Measurements from ENCODE around the gene RNF32. TPM values are rescaled to one million over a fixed set of nuclear protein-coding genes. Genes with fewer than 3 reads are reported as not detected.

RNF32 gene
- total and polyA plus RNA-seq, 2 of the 13 experiments (the other 11 are each of a cell fraction or from before 2014, with no cell fraction given) = not detected

DNA sequence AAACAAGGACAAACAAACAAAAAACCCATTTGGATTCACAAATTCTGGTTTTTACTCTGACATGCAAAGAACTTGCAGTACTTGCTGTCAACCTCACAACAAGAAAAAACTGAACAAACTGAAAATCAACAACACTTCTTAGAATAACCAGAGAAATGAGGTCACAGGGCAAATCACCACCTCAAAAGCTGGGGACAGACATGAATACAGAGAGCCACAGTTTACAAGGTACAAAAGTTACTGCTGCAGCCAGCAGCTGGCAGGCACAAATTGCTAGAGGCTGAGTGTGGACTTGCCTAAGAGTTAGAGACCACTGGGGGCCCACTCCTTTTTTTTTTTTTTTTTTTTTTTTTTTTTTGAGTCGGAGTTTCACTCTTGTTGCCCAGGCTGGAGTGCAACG is 15.0 kb upstream of the RNF32 start:
- in situ Hi-C loops (cut with HindIII; ENCODE audit: extremely low pct_ligation_motif_present, low pct_unique_long_range_greater_than_20kb) = loop anchor here (25.0 kb wide), 1 partner anchor 813 kb away; the partner anchor contains the start of gene SHH
- ATAC-seq = peak; percentile 84
- peak; percentile 56 for DNase-seq (ENCODE audit: low spot score)
- no peak overlapping the region for H2AFZ ChIP-seq (ENCODE audit: low read length)
- H3K9me3 ChIP-seq (ENCODE audit: low read length) = peaks cover 41% of the 10 kb centered on the region
- no peaks in the 10 kb centered on the region for H3K27me3 ChIP-seq (ENCODE audit: control insufficient read depth in 1 of 2, insufficient read depth in 2 of 2, low read length in 2 of 2)
- ChIA-PET CTCF (ENCODE audit: low intra/inter-chr PET ratio, low total read pairs) (no interaction called here), POLR2A (interaction anchor here (2.7 kb wide), 1 partner anchor 10 kb away, joined by 14 read pairs; no protein-coding TSS in a partner anchor)
- H3K9ac ChIP-seq (ENCODE audit: insufficient read depth, low read depth, low read length) = 0 out of 2 replicates have a peak overlapping the region, but pooled peaks have one; percentile 1
- peak; percentile 68 for FAIRE-seq
- no peak overlapping the region for H3K4me3 ChIP-seq (replicated peaks in 1 of 3; ENCODE audit: insufficient read depth in 1 of 3, low read depth in 2 of 3, low read length in 3 of 3)
- no peaks in the 10 kb centered on the region for H3K79me2 ChIP-seq (ENCODE audit: insufficient read depth, low read length)
- intact Hi-C loops (cut with micrococcal nuclease; ENCODE audit: unreplicated experiment) = no loop called here
- peak overlapping the region; percentile 36 for H3K27ac ChIP-seq (ENCODE audit: extremely low read length, insufficient read depth, low read length)
- H3K4me1 ChIP-seq (ENCODE audit: insufficient read depth, low read length) = peaks cover 16% of the 10 kb centered on the region
- H3K4me2 ChIP-seq (ENCODE audit: low read depth, low read length) = peak overlapping the region; percentile 18; the same call in 1 of the 2 replicates
- no peaks in the 10 kb centered on the region for H4K20me1 ChIP-seq (ENCODE audit: insufficient read depth, low read length)
- BruUV-seq (replicated peaks) = no TSS peak
- no peaks in the 10 kb centered on the region for H3K36me3 ChIP-seq (replicated peaks in 1 of 2; ENCODE audit: control insufficient read depth in 1 of 2, insufficient read depth in 2 of 2, low read length in 2 of 2)
- 15% methylated on average over 2 of the region's 2 CpGs for WGBS (ENCODE audit: low lambda C conversion rate)
- TF ChIP-seq FOXA3 (CRISPR knock-in tag; IDR thresholded peaks at IDR 0.05) (peak; percentile 23; the same call in 1 of the 2 replicates), AGO2 (optimal IDR thresholded peaks at IDR 0.05; ENCODE audit: low read depth, low read length) (no peak), NR2F6 (IDR thresholded peaks at IDR 0.05) (no peak), NR2F6 (CRISPR knock-in tag; IDR thresholded peaks at IDR 0.05) (0 out of 2 replicates have a peak, but pooled peaks have one; percentile 18), SPEN (CRISPR knock-in tag; IDR thresholded peaks at IDR 0.05; ENCODE audit: low read depth) (no peak), ZNF703 (CRISPR knock-in tag; IDR thresholded peaks at IDR 0.05; ENCODE audit: borderline replicate concordance) (no peak), ZNF224 (CRISPR knock-in tag; IDR thresholded peaks at IDR 0.05) (no peak), MBD4 (IDR thresholded peaks at IDR 0.05; ENCODE audit: borderline replicate concordance, low read length) (no peak), ZNF292 (CRISPR knock-in tag; IDR thresholded peaks at IDR 0.05; ENCODE audit: borderline replicate concordance, low read depth) (peak; percentile 38; the same call in 1 of the 2 replicates), ZBTB21 (CRISPR knock-in tag; IDR thresholded peaks at IDR 0.05) (peak; percentile 47; the same call in 1 of the 2 replicates), ZMYM4 (CRISPR knock-in tag; IDR thresholded peaks at IDR 0.05) (0 out of 2 replicates have a peak, but pooled peaks have one; percentile 7)
- TF ChIP-seq, protein P1, sequence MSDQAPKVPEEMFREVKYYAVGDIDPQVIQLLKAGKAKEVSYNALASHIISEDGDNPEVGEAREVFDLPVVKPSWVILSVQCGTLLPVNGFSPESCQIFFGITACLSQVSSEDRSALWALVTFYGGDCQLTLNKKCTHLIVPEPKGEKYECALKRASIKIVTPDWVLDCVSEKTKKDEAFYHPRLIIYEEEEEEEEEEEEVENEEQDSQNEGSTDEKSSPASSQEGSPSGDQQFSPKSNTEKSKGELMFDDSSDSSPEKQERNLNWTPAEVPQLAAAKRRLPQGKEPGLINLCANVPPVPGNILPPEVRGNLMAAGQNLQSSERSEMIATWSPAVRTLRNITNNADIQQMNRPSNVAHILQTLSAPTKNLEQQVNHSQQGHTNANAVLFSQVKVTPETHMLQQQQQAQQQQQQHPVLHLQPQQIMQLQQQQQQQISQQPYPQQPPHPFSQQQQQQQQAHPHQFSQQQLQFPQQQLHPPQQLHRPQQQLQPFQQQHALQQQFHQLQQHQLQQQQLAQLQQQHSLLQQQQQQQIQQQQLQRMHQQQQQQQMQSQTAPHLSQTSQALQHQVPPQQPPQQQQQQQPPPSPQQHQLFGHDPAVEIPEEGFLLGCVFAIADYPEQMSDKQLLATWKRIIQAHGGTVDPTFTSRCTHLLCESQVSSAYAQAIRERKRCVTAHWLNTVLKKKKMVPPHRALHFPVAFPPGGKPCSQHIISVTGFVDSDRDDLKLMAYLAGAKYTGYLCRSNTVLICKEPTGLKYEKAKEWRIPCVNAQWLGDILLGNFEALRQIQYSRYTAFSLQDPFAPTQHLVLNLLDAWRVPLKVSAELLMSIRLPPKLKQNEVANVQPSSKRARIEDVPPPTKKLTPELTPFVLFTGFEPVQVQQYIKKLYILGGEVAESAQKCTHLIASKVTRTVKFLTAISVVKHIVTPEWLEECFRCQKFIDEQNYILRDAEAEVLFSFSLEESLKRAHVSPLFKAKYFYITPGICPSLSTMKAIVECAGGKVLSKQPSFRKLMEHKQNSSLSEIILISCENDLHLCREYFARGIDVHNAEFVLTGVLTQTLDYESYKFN (CRISPR knock-in tag; conservative IDR thresholded peaks at IDR 0.05) = peak; percentile 39; the same call in 1 of the 2 replicates
- TF ChIP-seq, protein P2, sequence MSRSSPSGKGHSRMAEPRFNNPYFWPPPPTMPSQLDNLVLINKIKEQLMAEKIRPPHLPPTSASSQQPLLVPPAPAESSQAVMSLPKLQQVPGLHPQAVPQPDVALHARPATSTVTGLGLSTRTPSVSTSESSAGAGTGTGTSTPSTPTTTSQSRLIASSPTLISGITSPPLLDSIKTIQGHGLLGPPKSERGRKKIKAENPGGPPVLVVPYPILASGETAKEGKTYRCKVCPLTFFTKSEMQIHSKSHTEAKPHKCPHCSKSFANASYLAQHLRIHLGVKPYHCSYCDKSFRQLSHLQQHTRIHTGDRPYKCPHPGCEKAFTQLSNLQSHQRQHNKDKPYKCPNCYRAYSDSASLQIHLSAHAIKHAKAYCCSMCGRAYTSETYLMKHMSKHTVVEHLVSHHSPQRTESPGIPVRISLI (CRISPR knock-in tag; IDR thresholded peaks at IDR 0.05; ENCODE audit: borderline replicate concordance) = peak; percentile 47; the same call in 1 of the 2 replicates
- TF ChIP-seq, protein P3, sequence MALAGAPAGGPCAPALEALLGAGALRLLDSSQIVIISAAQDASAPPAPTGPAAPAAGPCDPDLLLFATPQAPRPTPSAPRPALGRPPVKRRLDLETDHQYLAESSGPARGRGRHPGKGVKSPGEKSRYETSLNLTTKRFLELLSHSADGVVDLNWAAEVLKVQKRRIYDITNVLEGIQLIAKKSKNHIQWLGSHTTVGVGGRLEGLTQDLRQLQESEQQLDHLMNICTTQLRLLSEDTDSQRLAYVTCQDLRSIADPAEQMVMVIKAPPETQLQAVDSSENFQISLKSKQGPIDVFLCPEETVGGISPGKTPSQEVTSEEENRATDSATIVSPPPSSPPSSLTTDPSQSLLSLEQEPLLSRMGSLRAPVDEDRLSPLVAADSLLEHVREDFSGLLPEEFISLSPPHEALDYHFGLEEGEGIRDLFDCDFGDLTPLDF (CRISPR knock-in tag; IDR thresholded peaks at IDR 0.05) = no peak
- TF ChIP-seq, protein P4, sequence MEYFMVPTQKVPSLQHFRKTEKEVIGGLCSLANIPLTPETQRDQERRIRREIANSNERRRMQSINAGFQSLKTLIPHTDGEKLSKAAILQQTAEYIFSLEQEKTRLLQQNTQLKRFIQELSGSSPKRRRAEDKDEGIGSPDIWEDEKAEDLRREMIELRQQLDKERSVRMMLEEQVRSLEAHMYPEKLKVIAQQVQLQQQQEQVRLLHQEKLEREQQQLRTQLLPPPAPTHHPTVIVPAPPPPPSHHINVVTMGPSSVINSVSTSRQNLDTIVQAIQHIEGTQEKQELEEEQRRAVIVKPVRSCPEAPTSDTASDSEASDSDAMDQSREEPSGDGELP (IDR thresholded peaks at IDR 0.05; ENCODE audit: borderline replicate concordance, low read depth) = peak; percentile 51; the same call in 1 of the 2 replicates
- TF ChIP-seq, protein P5, sequence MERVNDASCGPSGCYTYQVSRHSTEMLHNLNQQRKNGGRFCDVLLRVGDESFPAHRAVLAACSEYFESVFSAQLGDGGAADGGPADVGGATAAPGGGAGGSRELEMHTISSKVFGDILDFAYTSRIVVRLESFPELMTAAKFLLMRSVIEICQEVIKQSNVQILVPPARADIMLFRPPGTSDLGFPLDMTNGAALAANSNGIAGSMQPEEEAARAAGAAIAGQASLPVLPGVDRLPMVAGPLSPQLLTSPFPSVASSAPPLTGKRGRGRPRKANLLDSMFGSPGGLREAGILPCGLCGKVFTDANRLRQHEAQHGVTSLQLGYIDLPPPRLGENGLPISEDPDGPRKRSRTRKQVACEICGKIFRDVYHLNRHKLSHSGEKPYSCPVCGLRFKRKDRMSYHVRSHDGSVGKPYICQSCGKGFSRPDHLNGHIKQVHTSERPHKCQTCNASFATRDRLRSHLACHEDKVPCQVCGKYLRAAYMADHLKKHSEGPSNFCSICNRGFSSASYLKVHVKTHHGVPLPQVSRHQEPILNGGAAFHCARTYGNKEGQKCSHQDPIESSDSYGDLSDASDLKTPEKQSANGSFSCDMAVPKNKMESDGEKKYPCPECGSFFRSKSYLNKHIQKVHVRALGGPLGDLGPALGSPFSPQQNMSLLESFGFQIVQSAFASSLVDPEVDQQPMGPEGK (CRISPR knock-in tag; IDR thresholded peaks at IDR 0.05) = peak; percentile 11; the same call in 1 of the 2 replicates

All from HepG2 (cell line).